Measurements from ENCODE around the gene GPC6.

GRCh38 chr13:93235258-93236015 is 8.8 kb downstream of the GPC6 start:
- TF ChIP-seq, protein P1, sequence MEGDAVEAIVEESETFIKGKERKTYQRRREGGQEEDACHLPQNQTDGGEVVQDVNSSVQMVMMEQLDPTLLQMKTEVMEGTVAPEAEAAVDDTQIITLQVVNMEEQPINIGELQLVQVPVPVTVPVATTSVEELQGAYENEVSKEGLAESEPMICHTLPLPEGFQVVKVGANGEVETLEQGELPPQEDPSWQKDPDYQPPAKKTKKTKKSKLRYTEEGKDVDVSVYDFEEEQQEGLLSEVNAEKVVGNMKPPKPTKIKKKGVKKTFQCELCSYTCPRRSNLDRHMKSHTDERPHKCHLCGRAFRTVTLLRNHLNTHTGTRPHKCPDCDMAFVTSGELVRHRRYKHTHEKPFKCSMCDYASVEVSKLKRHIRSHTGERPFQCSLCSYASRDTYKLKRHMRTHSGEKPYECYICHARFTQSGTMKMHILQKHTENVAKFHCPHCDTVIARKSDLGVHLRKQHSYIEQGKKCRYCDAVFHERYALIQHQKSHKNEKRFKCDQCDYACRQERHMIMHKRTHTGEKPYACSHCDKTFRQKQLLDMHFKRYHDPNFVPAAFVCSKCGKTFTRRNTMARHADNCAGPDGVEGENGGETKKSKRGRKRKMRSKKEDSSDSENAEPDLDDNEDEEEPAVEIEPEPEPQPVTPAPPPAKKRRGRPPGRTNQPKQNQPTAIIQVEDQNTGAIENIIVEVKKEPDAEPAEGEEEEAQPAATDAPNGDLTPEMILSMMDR (IDR thresholded peaks at IDR 0.05; ENCODE audit: insufficient read depth, low read length), result no peak
- TF ChIP-seq REST (IDR thresholded peaks at IDR 0.05; ENCODE audit: insufficient replicate concordance, low read depth) (no peak), POLR2AphosphoS5 (IDR thresholded peaks at IDR 0.05; ENCODE audit: low read depth) (no peak), GABPA (IDR thresholded peaks at IDR 0.05; ENCODE audit: low read depth) (no peak), SPI1 (IDR thresholded peaks at IDR 0.05; ENCODE audit: borderline replicate concordance, low read depth) (no peak)

All from HL-60 (cell line).